ELF-1 (cell line): ENCODE results near the gene GRB10.
A peak's percentile ranks its signal among the peaks of the same experiment; 100 is the strongest.
"Not testable (repeated sequence)": the region's sequence is repeated elsewhere in the genome, so short reads cannot be mapped to it uniquely, and the experiment has no call there.

Source experiments
- DNase-seq: peaks from one replicate; pipeline ENCODE4 v3.0.0-alpha.2; 2016; ENCODE audit warnings: low read depth, low spot score

The GRB10 gene

DNA sequence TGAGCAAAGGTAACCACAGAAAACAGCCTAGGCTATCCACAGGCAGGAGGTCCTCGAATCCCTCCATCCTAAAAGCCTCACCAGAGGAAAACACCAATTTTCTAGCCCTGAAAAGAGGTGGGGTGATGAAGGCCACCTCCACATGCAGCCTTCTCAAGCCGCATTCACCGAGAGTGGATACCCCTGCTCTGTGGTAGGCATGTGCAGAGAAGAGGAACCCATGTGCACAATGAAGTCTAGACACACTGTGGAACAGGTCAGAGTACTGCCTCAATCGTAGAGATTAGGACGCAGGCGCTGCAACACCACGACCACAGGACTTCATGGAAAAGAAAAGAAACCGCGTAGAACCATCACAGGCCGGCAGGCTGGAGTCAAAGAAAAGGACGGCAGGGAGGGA lies 38.8 kb downstream of the GRB10 start:
- no peak for DNase-seq

DNA sequence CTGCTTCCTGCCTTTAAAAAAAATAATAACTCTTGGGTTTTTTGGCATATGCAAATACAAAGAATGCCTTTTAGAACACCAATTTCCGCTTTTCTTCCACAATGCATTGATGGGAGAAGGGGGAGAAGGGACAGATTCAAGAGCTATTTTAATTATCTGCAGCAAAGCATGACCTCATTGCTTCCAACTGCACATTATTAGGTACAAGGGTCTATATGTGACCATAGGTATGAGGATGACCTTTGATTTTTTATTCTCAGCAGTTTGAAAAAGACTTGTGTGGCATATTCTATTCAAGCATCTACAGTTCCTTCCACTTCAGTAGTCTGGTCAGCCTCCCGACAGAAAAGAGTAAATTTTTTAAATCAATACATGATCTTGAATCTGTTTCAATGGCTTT lies 39.7 kb downstream of the GRB10 start:
- no peak for DNase-seq

DNA sequence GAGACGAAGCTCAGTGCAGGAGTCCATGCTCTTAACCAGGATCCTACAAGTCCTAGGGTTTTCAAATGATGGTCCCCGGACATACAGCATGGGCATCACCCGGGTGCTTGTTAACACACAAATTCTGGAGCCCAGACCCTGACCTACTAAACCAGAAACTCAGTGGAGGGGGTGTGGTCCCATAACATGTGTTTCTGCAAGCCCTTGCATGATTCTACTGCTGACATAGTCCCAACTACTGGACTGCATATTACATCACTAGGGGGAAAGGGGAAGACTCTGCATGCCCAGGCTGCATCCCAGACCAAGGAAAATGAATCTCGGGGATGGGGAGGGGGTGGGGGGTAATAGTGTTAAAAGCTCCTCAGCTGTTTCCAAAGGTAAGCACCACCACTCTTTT lies 40.3 kb downstream of the GRB10 start:
- no peak for DNase-seq

DNA sequence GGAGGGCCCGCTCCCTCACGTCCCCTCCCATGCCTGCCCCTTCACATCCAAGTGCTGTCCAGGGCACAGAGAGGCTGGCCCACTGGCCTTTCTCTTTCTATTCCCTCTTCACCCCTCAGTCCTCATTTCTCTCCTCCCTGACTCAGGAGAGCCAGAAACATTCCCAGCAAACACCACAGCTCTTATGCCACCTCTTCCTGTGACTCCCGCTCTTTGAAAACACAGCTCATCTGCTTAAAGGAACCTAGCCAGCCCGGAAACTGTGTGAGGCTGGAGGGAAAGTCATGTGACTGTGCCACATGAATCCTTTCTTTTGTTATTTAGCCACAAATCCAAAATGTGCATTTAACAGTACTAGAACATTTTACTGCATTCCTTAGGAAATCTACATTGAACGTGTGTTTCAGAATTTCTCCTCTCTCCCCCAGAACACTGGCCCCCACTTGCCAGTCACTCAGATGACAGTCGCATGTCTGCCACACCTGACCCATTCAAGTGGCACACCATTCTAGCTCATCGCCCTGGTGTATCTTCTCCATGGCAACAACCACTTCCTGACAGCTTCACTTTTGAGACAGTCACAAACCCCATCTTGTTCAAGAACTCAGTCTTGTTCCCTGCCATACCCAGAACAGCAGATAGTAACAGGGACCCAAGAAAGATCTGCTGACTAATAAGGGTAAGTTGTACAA lies 42.8 kb downstream of the GRB10 start:
- DNase-seq: no peak

DNA sequence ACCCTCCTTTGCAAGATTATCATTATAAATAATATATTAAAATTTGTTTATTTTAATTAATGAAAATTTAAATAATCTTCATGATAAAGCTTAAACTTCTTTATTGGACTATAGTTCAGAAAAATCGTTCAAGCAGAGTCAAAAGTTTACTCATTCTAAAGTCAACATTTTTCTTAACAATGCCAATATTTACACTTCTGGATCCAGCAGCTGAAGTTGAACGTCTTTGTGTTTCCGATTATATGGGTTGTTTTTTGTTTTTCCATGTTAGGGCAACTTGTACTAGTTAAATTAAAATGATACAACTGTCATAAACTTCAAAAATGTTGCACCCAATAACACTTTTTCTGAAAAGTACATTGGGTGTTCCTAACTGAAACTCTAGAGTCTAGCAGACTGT lies 43.8 kb downstream of the GRB10 start:
- no peak for DNase-seq

DNA sequence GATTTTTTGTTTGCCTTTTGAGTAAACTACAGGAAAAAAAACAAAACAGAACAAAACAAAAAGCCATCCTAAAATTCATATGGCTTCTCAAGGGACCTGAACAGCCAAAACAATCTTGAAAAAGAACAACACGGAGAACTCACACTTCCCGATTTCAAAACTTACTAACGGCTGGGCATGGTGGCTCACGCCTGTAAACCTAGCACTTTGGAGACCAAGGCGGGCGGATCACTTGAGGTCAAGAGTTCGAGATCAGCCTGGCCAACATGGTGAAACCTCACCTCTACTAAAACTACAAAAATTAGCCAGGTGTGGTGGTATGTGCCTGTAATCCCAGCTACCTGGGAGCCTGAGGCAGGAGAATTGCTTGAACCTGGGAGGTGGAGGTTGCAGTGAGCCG lies 46.9 kb downstream of the GRB10 start:
- not testable (repeated sequence) for DNase-seq

DNA sequence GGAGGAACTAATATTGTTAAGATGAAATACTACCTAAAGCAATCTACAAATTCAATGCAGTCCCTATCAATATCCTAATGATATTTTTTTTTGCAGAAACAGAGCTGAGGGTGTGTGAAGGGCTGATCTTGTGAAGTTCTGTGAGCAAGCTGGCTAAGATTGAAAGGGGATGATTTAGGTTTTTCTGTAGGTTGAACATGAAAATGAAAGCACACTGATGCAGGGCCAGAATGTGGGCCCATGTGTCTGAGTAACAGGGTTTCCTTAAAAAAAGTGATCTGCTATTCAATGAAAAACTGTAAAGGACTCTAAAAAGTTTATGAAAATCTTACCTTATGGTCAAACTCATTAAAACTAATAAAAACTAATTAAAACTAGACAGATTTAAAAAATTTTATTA lies 47.4 kb downstream of the GRB10 start:
- no peak for DNase-seq

DNA sequence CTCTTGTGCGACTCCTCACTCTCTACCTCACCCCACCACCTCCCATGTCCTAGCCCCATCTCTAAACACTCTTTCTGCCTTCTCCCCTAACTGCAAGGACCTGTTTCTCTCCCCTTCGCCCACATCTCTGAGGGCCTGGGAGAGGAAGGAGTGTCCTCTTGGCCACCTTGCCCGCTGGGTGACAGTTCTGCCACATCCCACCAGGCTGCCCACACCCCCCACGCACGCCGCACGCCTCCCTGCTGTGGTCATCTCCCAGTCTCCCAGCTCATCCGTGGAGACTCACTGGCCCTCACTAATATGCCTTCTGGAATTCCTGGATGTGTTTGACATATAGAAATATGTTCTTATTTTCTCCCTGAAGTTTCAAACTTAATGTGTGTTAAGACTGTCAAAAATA lies 48.5 kb downstream of the GRB10 start:
- no peak for DNase-seq

DNA sequence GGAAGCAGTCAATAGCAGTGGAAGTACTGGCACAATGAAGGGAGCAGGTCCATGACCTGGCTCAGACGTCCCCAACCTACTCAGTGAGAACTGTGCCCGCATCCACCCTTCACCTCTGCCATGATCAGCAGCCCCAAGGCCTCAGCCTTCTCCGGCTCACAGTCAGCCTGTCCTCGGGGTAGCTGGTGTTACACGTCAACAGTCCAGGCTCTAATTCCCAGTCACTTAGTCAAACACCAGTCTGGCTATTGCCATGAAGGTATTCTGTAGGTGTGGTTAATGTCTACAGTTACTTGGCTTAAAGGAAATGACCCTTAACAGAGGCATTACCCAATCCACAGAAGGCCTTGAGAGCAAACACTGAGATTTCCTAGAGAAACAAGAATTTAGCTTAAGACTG lies 49.1 kb downstream of the GRB10 start:
- peak; percentile 30 for DNase-seq

DNA sequence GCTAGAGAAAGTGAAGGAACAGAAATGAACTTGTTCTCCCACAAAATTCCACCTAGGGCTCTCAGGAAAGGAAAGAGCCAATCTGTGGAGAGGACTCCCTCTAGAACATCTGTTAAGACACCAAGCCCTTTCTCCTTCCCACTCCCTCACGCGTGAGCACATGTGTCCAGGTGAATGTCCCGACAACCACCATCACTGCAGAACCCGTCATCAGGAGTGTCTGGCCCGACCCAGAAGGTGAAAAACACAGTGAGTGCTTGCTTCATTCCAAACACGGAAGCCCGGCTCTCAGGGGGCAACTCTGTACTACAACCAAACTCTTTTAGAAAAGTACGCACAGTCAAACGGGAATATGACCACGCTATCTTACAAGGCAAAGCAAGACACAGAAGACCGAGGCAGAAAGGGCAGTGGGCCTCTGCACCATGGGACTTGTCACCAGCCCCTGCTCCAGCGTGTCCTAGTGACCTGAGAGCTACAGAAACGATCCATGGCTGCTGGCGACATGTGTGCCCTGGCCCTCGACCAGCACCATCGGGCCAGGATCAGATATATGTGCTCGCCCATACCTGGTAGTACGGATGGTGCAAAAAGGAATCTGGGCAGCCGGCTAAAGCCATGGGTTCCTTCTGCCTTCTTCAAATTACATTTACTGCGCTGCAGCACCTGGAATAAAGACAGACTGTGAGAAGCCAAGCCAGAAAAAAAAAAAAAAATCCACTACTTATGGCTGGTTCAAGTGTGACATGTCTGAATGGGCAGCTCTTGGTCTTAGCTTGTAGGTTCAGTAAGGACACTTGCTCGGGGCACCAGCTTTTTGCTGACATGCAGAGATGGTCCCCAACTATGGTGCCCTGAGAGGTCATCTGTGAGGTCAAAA lies 50.8 kb downstream of the GRB10 start:
- DNase-seq: no peak

DNA sequence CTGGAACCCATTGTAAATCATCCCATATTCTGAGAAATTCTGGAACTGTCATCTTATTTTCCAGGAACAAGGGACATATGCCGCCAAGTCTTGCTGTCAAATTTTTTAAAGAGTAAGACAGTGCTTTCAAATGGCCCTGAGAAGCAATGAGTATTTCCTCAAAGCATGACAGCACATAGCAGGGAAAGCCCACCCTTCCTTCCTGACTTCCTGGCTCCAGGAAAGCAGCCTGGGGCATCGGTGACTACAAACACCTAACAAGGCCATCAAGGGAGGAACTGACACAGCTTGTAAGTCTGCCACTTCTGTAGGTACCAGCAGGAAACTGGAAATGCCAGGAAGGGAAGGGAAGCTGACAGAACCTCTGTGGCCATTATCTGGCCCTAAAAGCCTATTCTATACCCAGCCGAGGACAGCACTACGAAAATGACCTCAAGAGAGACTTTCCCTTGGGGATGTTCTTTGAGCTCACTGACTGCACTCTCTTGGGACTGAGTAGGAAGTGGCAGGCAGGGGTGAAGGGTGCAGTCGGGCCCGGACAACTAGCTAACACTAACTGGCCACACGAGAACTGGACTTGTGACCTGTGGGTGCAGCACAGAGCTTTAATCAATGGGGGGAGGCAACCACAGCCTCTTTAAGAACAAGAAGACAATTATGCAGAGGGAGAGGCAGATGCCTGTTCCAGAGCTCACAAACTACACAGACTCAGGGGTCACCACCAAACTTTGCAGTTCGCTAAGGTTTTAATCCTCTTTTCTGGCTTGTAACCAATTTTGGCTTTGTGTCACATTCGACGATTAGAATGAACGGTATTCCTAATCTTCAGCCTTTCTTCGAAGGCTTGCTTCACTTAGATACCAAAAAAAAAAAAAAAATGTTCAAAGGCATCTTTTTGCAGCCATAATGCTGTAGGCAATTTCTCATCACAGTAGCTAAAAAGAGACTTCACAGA lies 52.0 kb downstream of the GRB10 start:
- DNase-seq: no peak

DNA sequence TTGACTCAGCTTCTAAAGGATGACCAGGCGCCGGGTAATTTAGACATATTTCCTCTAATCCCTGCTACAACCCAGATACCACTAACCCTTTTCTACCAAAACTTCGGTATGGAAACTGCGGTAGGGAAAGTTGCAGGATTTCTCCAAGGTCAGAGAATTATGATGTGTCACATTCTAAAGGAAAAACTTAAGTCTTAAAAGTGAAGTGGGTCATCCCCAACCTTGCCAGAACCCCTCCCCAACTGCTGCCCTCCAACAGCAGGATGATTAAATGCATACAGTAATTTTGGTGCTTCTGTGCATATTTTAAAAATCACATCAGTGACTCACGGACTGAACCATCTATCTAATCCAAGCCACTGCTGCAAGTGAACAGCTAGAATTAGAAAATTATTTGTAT lies 52.7 kb downstream of the GRB10 start:
- no peak for DNase-seq

DNA sequence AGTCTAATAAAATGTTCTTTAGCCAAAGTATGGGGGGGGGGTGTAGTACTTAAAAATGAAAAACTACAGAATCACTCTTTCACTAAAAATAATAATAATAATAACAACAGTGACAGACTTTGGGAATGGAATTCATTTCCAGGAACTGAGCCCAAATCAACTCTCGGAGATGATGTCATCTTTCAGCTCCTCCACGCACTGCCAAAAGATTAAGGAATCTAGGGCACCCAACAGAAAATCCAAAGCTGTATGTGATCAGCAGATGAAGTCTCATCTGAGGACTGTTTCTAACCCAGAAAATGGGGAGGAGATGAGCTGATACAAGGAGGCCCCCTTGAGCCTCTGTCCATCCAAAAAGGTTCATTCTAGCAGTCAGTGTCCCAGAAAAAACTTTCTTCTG lies 54.5 kb downstream of the GRB10 start:
- DNase-seq: no peak

DNA sequence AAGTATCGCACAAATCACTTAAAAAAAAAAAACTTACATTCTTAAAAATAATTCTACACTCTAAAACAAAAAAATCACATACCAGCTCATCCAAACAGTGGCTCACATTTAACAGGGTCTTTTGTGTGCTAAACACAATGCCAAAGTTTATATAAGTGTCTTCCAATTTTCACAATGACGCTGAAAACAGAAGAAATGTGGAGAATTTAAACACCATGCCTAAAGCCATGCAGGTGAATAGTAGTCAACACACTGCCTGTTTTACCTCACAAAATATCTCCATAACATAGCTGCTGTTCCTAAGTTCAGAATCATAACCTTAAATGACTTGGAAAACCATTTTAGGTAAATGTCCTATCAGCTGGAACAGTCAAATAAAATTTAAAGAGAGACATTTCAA lies 55.0 kb downstream of the GRB10 start:
- no peak for DNase-seq

DNA sequence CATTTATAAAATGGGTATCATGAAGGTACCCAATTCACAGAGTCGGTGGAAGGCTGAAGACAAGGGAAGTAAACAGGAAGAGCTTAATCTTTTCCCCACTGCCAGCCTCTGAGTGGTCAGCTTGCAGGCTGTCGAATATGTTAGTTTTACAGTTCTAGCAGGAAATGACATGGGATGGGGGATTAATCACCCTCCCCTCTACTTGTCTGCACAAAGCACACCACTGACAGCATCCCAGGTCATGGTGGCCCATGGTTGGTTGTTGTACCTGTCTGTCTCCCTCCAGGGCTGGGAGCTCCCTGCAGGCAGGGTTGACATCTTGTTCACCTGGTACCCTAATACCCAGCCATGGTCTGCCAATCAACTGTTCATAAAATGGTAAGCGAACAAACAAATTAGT lies 55.6 kb downstream of the GRB10 start:
- DNase-seq: no peak

DNA sequence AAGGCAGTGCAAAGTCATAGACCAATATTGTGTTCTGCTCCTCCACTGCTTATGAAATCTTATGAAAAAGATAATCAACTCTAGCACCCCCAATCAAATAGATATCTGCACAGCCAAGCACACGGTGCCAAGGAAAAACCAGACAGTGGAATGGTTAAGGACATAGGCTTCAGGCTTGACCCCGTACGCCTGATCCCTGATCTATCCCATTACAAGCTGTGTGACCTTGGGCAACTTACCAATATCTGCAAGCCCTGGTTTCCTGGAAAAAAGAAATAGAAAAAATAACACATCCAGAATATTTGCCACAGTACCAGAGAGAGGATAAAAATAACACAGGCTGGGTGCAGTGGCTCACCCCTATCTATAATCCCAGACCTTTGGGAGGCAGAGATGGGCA lies 56.9 kb downstream of the GRB10 start:
- no peak for DNase-seq

DNA sequence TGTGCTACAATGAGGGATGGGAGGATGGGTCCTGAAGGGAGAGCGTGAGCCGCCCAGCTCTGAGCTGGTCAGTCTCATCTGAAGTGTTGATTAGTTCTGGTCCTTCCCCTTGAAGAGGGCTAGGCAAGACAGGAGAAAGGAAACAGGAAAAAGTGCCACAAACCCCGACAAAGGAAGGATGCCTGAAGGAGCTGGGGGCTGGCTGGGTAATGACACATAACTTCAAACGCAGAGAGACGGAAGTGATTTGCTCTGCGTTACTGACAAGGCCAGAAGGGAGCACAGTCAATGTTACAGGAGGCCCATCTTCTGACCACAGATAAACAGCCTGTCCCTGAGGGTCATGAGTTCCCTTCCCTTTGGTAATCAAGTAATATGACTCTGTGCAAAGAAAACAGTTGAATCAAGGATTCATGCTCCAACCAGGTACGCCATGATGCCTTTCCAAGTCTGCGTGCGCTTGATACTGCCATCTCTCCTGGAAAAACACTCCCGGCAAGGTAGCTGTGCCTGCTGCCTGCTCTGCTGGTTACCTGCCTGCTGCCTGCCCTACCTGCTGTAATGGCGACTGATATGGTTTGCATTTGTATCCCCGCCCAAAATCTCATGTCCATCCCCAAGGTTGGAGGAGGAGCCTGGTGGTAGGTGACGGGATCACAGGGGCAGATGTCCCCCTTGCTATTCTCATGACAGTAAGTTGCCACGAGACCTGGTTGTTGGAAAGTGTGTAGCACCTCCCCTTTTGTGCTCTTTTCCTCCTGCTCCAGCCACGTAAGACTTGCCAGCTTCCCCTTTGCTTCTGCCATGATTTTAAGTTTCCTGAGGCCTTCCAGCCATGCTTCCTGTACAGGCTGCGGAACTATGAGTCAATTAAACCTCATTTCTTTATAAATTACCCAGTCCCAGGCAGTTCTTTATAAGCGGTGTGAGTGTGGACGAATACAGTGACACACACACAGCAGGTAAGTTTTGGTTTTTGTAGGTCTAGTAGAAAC lies 57.9 kb downstream of the GRB10 start:
- no peak for DNase-seq

DNA sequence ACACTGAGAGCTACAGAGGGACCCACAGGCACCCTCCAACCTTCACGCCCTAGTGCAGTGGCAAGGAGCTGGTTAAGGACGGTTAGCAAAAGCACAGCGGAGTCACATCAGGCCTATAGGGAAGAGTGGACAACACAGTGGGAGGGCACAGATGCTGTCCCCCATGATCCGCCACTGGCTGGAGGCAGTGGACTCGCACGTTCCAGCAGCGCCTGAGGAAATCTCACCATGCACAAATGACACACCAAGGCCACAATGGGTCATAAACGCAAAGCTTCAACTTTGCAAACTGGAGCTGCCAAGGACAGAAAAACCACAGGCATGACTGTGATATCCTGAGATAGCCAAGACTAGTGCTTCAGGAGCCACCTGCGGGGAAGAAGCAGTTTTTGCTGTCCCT lies 58.8 kb downstream of the GRB10 start:
- DNase-seq: no peak

DNA sequence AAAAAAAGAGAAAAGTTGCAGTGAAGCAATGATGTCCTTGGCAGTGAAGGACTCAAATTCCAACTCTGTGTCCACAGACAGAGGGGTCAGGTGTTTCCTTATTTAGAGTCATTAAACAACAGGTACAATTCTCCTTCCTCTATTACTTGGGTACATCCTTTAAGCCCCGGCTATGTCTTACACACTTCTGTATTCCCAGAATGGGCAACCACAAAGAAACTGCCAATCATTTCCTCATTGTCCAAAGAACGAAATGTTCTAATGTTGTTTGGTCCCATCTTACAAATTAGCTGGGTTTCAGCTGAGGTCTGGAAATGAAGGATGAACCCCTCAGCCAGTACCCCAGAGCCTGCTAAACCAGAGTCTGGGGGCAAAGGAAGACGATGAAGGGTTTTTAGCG lies 59.5 kb downstream of the GRB10 start:
- DNase-seq: no peak

DNA sequence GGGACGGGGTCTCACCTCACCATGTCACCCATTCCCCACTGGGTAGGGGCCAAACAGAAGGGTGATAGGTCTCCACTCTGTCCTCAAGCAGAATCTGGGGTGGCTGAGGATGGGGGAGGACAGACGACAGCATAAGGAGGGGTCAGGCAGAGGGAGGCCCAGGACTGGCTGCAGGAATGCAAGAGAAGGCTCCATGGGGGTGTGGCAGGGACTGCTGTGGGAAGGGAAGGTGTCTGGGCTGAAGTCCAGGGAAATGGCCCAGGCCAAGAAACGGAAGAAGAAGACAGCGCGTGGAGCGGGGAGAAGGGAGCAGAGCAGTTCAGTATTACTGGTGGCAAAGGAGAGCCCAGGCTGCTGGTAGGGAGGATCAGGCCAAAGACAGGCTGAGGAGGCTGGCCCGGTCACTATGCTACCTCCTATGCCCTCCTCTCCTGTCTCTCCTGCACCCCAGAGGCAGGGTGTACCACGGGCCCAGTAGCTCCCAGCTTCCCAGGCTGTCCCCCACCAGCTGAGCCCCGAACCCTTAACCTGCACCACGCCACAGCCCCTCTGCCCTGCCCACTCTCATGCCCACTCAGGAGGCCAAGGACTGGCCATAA lies 60.9 kb downstream of the GRB10 start:
- no peak for DNase-seq

DNA sequence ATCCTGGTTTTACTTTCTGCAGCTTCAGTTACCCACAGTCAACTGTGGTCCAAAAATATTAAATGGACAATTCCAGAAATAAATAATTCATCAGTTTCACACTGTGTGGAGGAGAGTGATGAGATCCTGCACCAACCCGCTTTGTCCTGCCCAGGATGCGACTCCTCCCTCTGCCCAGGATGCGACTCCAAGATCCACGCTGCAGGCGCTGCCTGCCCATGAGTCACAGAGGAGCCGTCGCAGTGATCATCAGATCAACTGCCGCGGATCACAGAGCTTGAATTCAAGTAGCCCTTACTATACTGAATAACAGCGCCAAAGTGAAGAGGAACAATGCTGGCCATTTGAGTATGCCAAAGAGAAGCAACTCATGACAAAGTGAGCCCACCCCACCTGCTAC lies 61.5 kb downstream of the GRB10 start:
- DNase-seq: no peak
